Naive thymus-derived CD4-positive, alpha-beta T cell (primary cell): ENCODE results near the gene PRND. TPM values are rescaled to one million over a fixed set of nuclear protein-coding genes. Genes with fewer than 3 reads are reported as not detected.
A peak's percentile ranks its signal among the peaks of the same experiment; 100 is the strongest.

Experiments
- ATAC-seq: fragments of 150-1000 bp; cut with Tn5 transposase; 2 replicates; pipeline ENCODE4 v1.10.0; 2021; ENCODE audit warnings: mild to moderate bottlenecking, moderate library complexity
- CTCF ChIA-PET: fragments of 350-600 bp; sonication (Branson Sonifier 250); formaldehyde crosslinking; loops from one replicate; lab custom pipeline; 2021; ENCODE audit warnings: antibody characterized with exemption; lab: Charles Lee
- POLR2A ChIA-PET: fragments of 350-600 bp; sonication (Branson Sonifier 250); formaldehyde crosslinking; loops from one replicate; lab custom pipeline; 2021; ENCODE audit warnings: antibody characterized with exemption, inconsistent platforms; lab: Charles Lee
- DNase-seq, 9 donors: peaks; one replicate each; pipeline versions ENCODE4 v3.0.0 to v3.0.0-alpha.2; 2020 to 2022; ENCODE audit warnings: mixed read lengths in 1 of 9
- H3K27ac ChIP-seq: one replicate; pipeline ENCODE4 v1.7.0; 2013; ENCODE audit warnings: mild to moderate bottlenecking, low read depth, low read length, moderate library complexity
- H3K27me3 ChIP-seq, 2 donors: one replicate each; pipeline ENCODE4 v1.7.0; 2013; ENCODE audit warnings: low read length in 2 of 2, mild to moderate bottlenecking in 2 of 2, moderate library complexity in 2 of 2; ENCODE audit not compliant: control insufficient read depth in 2 of 2, insufficient read depth in 2 of 2
- H3K36me3 ChIP-seq, 3 experiments: 1 replicate in 2 of 3; 2 replicates in 1 of 3; pipeline ENCODE4 v1.7.0; 2013; ENCODE audit warnings: low read length in 3 of 3, mild to moderate bottlenecking in 3 of 3, moderate library complexity in 1 of 3; ENCODE audit not compliant: insufficient read depth in 3 of 3, control insufficient read depth in 2 of 3
- H3K4me1 ChIP-seq, 2 donors: one replicate each; pipeline ENCODE4 v1.7.0; 2013; ENCODE audit warnings: low read length in 2 of 2, mild to moderate bottlenecking in 2 of 2, moderate library complexity in 1 of 2; ENCODE audit not compliant: control insufficient read depth in 2 of 2, insufficient read depth in 2 of 2
- H3K4me3 ChIP-seq: 2 replicates; pipeline ENCODE4 v1.7.0; 2013; ENCODE audit warnings: mild to moderate bottlenecking, low read length
- H3K9me3 ChIP-seq, 3 experiments: 1 replicate in 2 of 3; 2 replicates in 1 of 3; pipeline ENCODE4 v1.7.0; 2013; ENCODE audit warnings: low read length in 3 of 3; ENCODE audit not compliant: control insufficient read depth in 2 of 3
- H3K27ac Mint-ChIP-seq, 9 donors: one replicate each; pipeline ENCODE4 v1.8.0; 2020 to 2022; ENCODE audit warnings: mixed read lengths in 9 of 9, mild to moderate bottlenecking in 8 of 9, moderate library complexity in 5 of 9, inconsistent platforms in 2 of 9
- H3K27me3 Mint-ChIP-seq, 5 donors: one replicate each; pipeline ENCODE4 v1.8.0; 2021 to 2022; ENCODE audit warnings: mixed read lengths in 5 of 5, mild to moderate bottlenecking in 1 of 5
- H3K36me3 Mint-ChIP-seq, 5 donors: one replicate each; pipeline ENCODE4 v1.8.0; 2020 to 2022; ENCODE audit warnings: mixed read lengths in 5 of 5, mild to moderate bottlenecking in 3 of 5, inconsistent platforms in 1 of 5
- H3K4me1 Mint-ChIP-seq, 7 donors: one replicate each; pipeline ENCODE4 v1.8.0; 2020 to 2022; ENCODE audit warnings: mixed read lengths in 7 of 7, mild to moderate bottlenecking in 3 of 7, inconsistent platforms in 1 of 7
- H3K4me3 Mint-ChIP-seq, 10 donors: one replicate each; pipeline ENCODE4 v1.8.0; 2020 to 2022; ENCODE audit warnings: mild to moderate bottlenecking in 10 of 10, mixed read lengths in 10 of 10, moderate library complexity in 6 of 10, inconsistent platforms in 2 of 10
- H3K9me3 Mint-ChIP-seq, 11 donors: one replicate each; pipeline ENCODE4 v1.8.0; 2020 to 2022; ENCODE audit warnings: mixed read lengths in 11 of 11, mild to moderate bottlenecking in 4 of 11, inconsistent platforms in 1 of 11, moderate library complexity in 1 of 11
- intact Hi-C, 2 donors: fragments of 100-400 bp; cut with micrococcal nuclease; formaldehyde crosslinking; loops; one replicate each; pipeline ENCODE4 v1.15.1; 2023
- polyA plus RNA-seq, 2 donors: library from polyadenylated mRNA; unstranded; fragments of 300-500 nt; fragmentation: Illumina TruSeq; gene quantifications; one replicate each; pipeline ENCODE4 v1.2.3, GENCODE V29; 2021
- total RNA-seq, 6 experiments: library from RNA in 5 of 6; stranded (reverse) in 5 of 6; gene quantifications; 1 replicate in 5 of 6; 2 replicates in 1 of 6; pipeline ENCODE4 v1.2.3 and lab custom pipeline; 2021 to 2026

PRND gene
- total and polyA plus RNA-seq, 7 experiments from 2014 or later, result 0.05 to 0.12 TPM; not detected in 5

- H3K27me3 ChIP-seq, result no peaks in the 10 kb centered on the region
- ATAC-seq (no peak), DNase-seq (no peak)
- no peaks in the 10 kb centered on the region for H3K36me3 ChIP-seq
- Mint-ChIP-seq H3K9me3 (peaks cover 0 to 5% (median 0%) of the 10 kb centered on the region in 11 donors), H3K4me3 (no peak overlapping the region), H3K27ac (no peak overlapping the region), H3K27me3 (peaks cover 0 to 10% (median 5%) of the 10 kb centered on the region in 5 donors), H3K4me1 (peaks cover 0 to 7% (median 0%) of the 10 kb centered on the region in 7 donors), H3K36me3 (peaks cover 0 to 4% (median 0%) of the 10 kb centered on the region in 5 donors)
- no peaks in the 10 kb centered on the region for H3K4me1 ChIP-seq
- no peaks in the 10 kb centered on the region for H3K9me3 ChIP-seq
- H3K4me3 ChIP-seq, result no peak overlapping the region
- no peak overlapping the region for H3K27ac ChIP-seq
- ChIA-PET POLR2A (no interaction called here), CTCF (no interaction called here)
- intact Hi-C loops, result no loop called here
Observed at GRCh38 chr20:4709261-4710105, 12.2 kb upstream of the PRND start.

GRCh38 chr20:4710106-4710475 lies 11.6 kb upstream of the PRND start:
- intact Hi-C loops, result no loop called here
- H3K36me3 ChIP-seq, result no peaks in the 10 kb centered on the region
- no peaks in the 10 kb centered on the region for H3K27me3 ChIP-seq
- ATAC-seq (no peak), DNase-seq (no peak)
- Mint-ChIP-seq H3K4me3 (no peak overlapping the region), H3K27ac (no peak overlapping the region), H3K27me3 (peaks cover 0 to 10% (median 5%) of the 10 kb centered on the region in 5 donors), H3K4me1 (peaks cover 0 to 7% (median 0%) of the 10 kb centered on the region in 7 donors), H3K9me3 (peaks cover 0 to 5% (median 0%) of the 10 kb centered on the region in 11 donors), H3K36me3 (peaks cover 0 to 4% (median 0%) of the 10 kb centered on the region in 5 donors)
- ChIA-PET CTCF (no interaction called here), POLR2A (no interaction called here)
- H3K27ac ChIP-seq, result no peak overlapping the region
- no peak overlapping the region for H3K4me3 ChIP-seq
- H3K4me1 ChIP-seq, result no peaks in the 10 kb centered on the region
- H3K9me3 ChIP-seq, result no peaks in the 10 kb centered on the region

GRCh38 chr20:4711511-4711910 lies 10.2 kb upstream of the PRND start:
- no peak for ATAC-seq
- no peak for DNase-seq
- POLR2A ChIA-PET, result no interaction called here
- Histone ChIP-seq H3K27ac (no peak overlapping the region), H3K27me3 (no peaks in the 10 kb centered on the region), H3K4me1 (no peaks in the 10 kb centered on the region), H3K9me3 (no peaks in the 10 kb centered on the region), H3K36me3 (no peaks in the 10 kb centered on the region), H3K4me3 (no peak overlapping the region)
- intact Hi-C loops, result no loop called here
- CTCF ChIA-PET, result no interaction called here
- H3K27me3 Mint-ChIP-seq, result peaks cover 0 to 20% (median 5%) of the 10 kb centered on the region in 5 donors
- H3K4me3 Mint-ChIP-seq, result no peak overlapping the region
- peaks cover 0 to 4% (median 0%) of the 10 kb centered on the region in 5 donors for H3K36me3 Mint-ChIP-seq
- peaks cover 0 to 5% (median 0%) of the 10 kb centered on the region in 11 donors for H3K9me3 Mint-ChIP-seq
- H3K27ac Mint-ChIP-seq, result peak overlapping the region in 2 of 9 donors; percentile 27 to 51
- H3K4me1 Mint-ChIP-seq, result peaks cover 0 to 7% (median 0%) of the 10 kb centered on the region in 7 donors

- no peak overlapping the region for H3K27ac Mint-ChIP-seq
- Histone ChIP-seq H3K4me3 (no peak overlapping the region), H3K27ac (no peak overlapping the region), H3K4me1 (no peaks in the 10 kb centered on the region), H3K27me3 (no peaks in the 10 kb centered on the region), H3K9me3 (no peaks in the 10 kb centered on the region), H3K36me3 (no peaks in the 10 kb centered on the region)
- peaks cover 0 to 4% (median 0%) of the 10 kb centered on the region in 5 donors for H3K36me3 Mint-ChIP-seq
- peaks cover 0 to 5% (median 0%) of the 10 kb centered on the region in 11 donors for H3K9me3 Mint-ChIP-seq
- peaks cover 0 to 22% (median 5%) of the 10 kb centered on the region in 5 donors for H3K27me3 Mint-ChIP-seq
- no peak for DNase-seq
- intact Hi-C loops, result no loop called here
- no peak overlapping the region for H3K4me3 Mint-ChIP-seq
- no peak for ATAC-seq
- peaks cover 0 to 7% (median 0%) of the 10 kb centered on the region in 7 donors for H3K4me1 Mint-ChIP-seq
- CTCF ChIA-PET, result no interaction called here
- POLR2A ChIA-PET, result no interaction called here
Observed at GRCh38 chr20:4713401-4713800, 8.3 kb upstream of the PRND start.

- Histone ChIP-seq H3K27ac (no peak overlapping the region), H3K36me3 (no peaks in the 10 kb centered on the region), H3K4me1 (no peaks in the 10 kb centered on the region), H3K4me3 (no peak overlapping the region), H3K9me3 (no peaks in the 10 kb centered on the region), H3K27me3 (no peaks in the 10 kb centered on the region)
- ChIA-PET POLR2A (interaction anchor here (0.6 kb wide), 1 partner anchor 1233 kb away, joined by 3 read pairs; no protein-coding TSS in a partner anchor), CTCF (interaction anchor here (1.1 to 1.3 kb wide), 2 partner anchors 105 to 109 kb away, joined by 3 read pairs; no protein-coding TSS in a partner anchor)
- Mint-ChIP-seq H3K4me3 (no peak overlapping the region), H3K27ac (no peak overlapping the region), H3K36me3 (no peaks in the 10 kb centered on the region), H3K4me1 (peaks cover 0 to 8% (median 0%) of the 10 kb centered on the region in 7 donors), H3K27me3 (peaks cover 0 to 22% (median 5%) of the 10 kb centered on the region in 5 donors), H3K9me3 (peaks cover 0 to 5% (median 0%) of the 10 kb centered on the region in 11 donors)
- ATAC-seq (no peak), DNase-seq (no peak)
- intact Hi-C loops, result no loop called here
Observed at GRCh38 chr20:4714818-4715217, 6.9 kb upstream of the PRND start.

GRCh38 chr20:4717816-4718570 lies 3.7 kb upstream of the PRND start:
- Mint-ChIP-seq H3K4me3 (no peak overlapping the region), H3K36me3 (no peaks in the 10 kb centered on the region), H3K27ac (peak overlapping the region in 1 of 9 donors; percentile 57), H3K27me3 (peaks cover 0 to 27% (median 5%) of the 10 kb centered on the region in 5 donors), H3K9me3 (peaks cover 0 to 5% (median 0%) of the 10 kb centered on the region in 11 donors), H3K4me1 (peaks cover 0 to 16% (median 12%) of the 10 kb centered on the region in 7 donors)
- Histone ChIP-seq H3K9me3 (no peaks in the 10 kb centered on the region), H3K36me3 (no peaks in the 10 kb centered on the region), H3K27ac (no peak overlapping the region), H3K4me3 (no peak overlapping the region), H3K4me1 (peaks cover 0 to 7% of the 10 kb centered on the region in 2 donors), H3K27me3 (no peaks in the 10 kb centered on the region)
- ChIA-PET CTCF (interaction anchor here (0.6 to 2.9 kb wide), 3 partner anchors 38 to 335 kb away, joined by 3 to 58 read pairs (median 3); no protein-coding TSS in a partner anchor), POLR2A (no interaction called here)
- intact Hi-C loops, result no loop called here
- ATAC-seq, result no peak
- no peak for DNase-seq
